T-helper 1 cell treated with Interleukin-12 subunit alpha and Interleukin-12 subunit beta and Interleukin-4 antibody, amounts not matched to agents 30 μg/mL and 1 μg/mL, for 36 hours (primary cell): ENCODE measurements around the gene CAMTA1.
"Not testable (repeated sequence)": the region's sequence is repeated elsewhere in the genome, so short reads cannot be mapped to it uniquely, and the experiment has no call there.

ENCODE experiments used
- H3K27ac Mint-ChIP-seq: one replicate; pipeline ENCODE4 v1.8.0; 2021; ENCODE audit warnings: mild to moderate bottlenecking, mixed read lengths
- H3K27me3 Mint-ChIP-seq: one replicate; pipeline ENCODE4 v1.8.0; 2021; ENCODE audit warnings: low read depth, mixed read lengths
- H3K36me3 Mint-ChIP-seq: one replicate; pipeline ENCODE4 v1.8.0; 2021; ENCODE audit warnings: low read depth, mixed read lengths
- H3K4me1 Mint-ChIP-seq: one replicate; pipeline ENCODE4 v1.8.0; 2021; ENCODE audit warnings: low read depth, mixed read lengths
- H3K4me3 Mint-ChIP-seq: one replicate; pipeline ENCODE4 v1.8.0; 2021; ENCODE audit warnings: mild to moderate bottlenecking, moderate library complexity, mixed read lengths
- H3K9me3 Mint-ChIP-seq: one replicate; pipeline ENCODE4 v1.8.0; 2021; ENCODE audit warnings: mixed read lengths

Gene CAMTA1

DNA sequence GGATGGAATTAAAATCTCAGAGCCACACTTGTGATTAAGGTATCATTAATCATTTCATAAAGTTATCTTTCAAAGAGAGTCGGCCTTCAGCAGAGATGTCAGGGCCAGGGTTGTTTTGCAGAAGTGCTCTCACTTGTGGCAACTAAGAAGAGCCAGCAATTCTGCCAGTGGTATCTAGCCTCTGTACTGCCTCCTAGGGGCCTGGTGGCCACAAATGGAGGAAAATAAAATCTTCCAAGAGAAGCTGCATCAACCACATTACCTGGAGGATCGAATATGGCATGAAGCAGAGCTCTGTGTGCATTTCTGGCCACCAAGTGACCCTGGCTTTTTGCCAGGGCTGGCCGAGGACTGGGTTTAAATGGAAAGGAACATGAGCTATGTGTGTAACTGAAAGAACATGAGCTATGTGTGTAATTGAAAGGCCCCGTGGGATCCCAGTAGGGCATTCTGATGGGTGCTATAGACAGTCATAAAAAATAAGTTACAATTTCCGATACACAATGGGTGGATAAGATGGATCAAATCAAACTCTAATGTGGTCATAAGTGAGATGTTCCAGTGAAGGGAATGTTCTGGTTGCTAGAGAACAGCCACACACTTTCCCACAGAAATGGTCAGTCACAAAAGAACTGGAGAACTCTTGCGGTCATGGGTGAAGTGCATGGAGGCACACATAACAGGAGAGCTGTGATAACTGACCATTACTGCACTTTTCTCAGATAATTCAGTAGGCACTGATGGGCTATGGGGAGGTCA is 335.8 kb downstream of the CAMTA1 start:
- Mint-ChIP-seq H3K27me3 (no peaks in the 10 kb centered on the region), H3K9me3 (peaks cover 1% of the 10 kb centered on the region), H3K27ac (no peak overlapping the region), H3K36me3 (no peaks in the 10 kb centered on the region), H3K4me3 (no peak overlapping the region), H3K4me1 (no peaks in the 10 kb centered on the region)

DNA sequence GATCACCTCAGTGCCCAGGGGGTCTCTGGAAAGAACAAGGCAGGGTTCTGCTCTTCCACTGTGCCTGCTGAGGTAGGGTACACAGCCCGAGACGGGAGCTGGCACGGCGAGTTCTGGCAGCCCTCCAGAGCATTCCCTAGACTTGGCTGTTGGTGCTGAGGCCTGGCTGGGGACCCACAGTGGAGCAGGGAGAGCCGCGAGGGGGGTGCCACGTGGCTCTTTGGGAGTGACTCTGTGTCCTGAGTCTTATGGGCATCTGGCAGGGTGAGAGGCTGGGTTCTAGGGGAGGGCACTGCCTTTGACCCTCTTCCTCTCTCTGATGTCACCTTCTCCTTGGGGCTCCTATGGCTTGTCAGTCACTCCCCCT is 336.4 kb downstream of the CAMTA1 start:
- Mint-ChIP-seq H3K4me1 (no peaks in the 10 kb centered on the region), H3K36me3 (no peaks in the 10 kb centered on the region), H3K27ac (no peak overlapping the region), H3K27me3 (no peaks in the 10 kb centered on the region), H3K9me3 (no peaks in the 10 kb centered on the region), H3K4me3 (no peak overlapping the region)

- Mint-ChIP-seq H3K9me3 (no peaks in the 10 kb centered on the region), H3K36me3 (no peaks in the 10 kb centered on the region), H3K27me3 (no peaks in the 10 kb centered on the region), H3K4me3 (no peak overlapping the region), H3K4me1 (no peaks in the 10 kb centered on the region), H3K27ac (no peak overlapping the region)
Measured at GRCh38 chr1:7127322-7128075, 342.2 kb downstream of the CAMTA1 start.

GRCh38 chr1:7128293-7128692 is 343.0 kb downstream of the CAMTA1 start:
- Mint-ChIP-seq H3K9me3 (no peaks in the 10 kb centered on the region), H3K4me1 (no peaks in the 10 kb centered on the region), H3K4me3 (no peak overlapping the region), H3K36me3 (no peaks in the 10 kb centered on the region), H3K27ac (no peak overlapping the region), H3K27me3 (no peaks in the 10 kb centered on the region)

DNA sequence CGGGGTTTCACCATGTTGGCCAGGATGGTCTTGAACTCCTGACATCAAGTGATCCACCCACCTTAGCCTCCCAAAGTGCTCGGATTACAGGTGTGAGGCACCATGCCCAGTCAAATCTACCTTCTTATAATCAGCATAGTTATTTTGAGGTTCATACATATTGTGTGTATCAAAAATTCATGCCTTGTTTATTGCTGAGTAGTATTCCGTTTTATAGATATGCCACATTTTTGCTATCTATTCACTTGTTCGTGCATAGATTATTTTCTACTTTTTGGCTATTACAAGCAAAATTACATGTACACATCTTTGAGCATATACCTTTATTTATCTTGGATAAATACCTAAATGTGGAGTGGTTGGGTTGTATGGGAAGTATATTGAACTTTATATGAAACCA is 344.9 kb downstream of the CAMTA1 start:
- H3K27me3 Mint-ChIP-seq, result no peaks in the 10 kb centered on the region
- no peaks in the 10 kb centered on the region for H3K36me3 Mint-ChIP-seq
- H3K27ac Mint-ChIP-seq, result no peak overlapping the region
- no peaks in the 10 kb centered on the region for H3K9me3 Mint-ChIP-seq
- no peaks in the 10 kb centered on the region for H3K4me1 Mint-ChIP-seq
- no peak overlapping the region for H3K4me3 Mint-ChIP-seq

DNA sequence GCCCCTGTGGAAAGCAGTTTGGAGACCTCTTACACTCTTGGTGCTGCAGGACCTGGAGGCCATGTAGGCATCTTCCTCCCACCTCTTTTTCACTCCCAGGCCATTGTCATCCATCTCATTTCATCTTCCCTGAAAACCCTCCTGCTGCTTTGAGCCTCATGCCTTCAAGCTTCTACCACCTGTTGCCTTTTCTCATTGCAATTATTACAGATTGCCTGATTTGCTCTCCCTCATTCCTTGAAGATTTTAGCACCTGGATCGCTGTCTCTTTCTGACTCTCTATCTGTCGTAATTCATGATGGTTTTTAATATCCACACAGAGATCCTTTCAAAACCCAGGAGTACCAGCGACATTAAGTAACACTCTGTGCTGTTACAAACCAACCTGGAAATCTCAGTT is 350.2 kb downstream of the CAMTA1 start:
- Mint-ChIP-seq H3K4me1 (no peaks in the 10 kb centered on the region), H3K9me3 (no peaks in the 10 kb centered on the region), H3K27me3 (no peaks in the 10 kb centered on the region), H3K27ac (no peak overlapping the region), H3K4me3 (no peak overlapping the region), H3K36me3 (no peaks in the 10 kb centered on the region)

- Mint-ChIP-seq H3K27me3 (no peaks in the 10 kb centered on the region), H3K4me1 (no peaks in the 10 kb centered on the region), H3K36me3 (no peaks in the 10 kb centered on the region), H3K9me3 (no peaks in the 10 kb centered on the region), H3K4me3 (no peak overlapping the region), H3K27ac (no peak overlapping the region)
Measured at GRCh38 chr1:7136166-7136953, 351.1 kb downstream of the CAMTA1 start.

GRCh38 chr1:7140251-7140650 is 355.0 kb downstream of the CAMTA1 start:
- Mint-ChIP-seq H3K4me1 (no peaks in the 10 kb centered on the region), H3K36me3 (no peaks in the 10 kb centered on the region), H3K4me3 (no peak overlapping the region), H3K27me3 (no peaks in the 10 kb centered on the region), H3K9me3 (no peaks in the 10 kb centered on the region), H3K27ac (no peak overlapping the region)

GRCh38 chr1:7145947-7146346 is 360.7 kb downstream of the CAMTA1 start:
- Mint-ChIP-seq H3K36me3 (no peaks in the 10 kb centered on the region), H3K4me1 (no peaks in the 10 kb centered on the region), H3K4me3 (no peak overlapping the region), H3K27ac (no peak overlapping the region), H3K9me3 (no peaks in the 10 kb centered on the region), H3K27me3 (no peaks in the 10 kb centered on the region)

DNA sequence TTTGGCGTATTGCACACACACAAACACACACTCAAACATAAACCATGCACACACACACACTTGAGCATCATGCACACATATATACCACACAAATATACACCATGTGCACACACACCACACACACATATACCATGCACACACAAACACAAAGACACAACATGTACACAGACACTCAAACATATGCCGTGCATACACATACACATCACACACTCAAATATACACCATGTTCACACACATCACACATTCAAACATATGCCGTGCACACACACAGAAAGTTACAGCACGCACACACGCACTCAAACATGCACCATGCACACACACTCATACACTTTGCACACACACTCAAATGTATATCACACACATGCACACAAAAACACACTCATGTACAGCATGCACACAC is 361.5 kb downstream of the CAMTA1 start:
- Mint-ChIP-seq H3K27ac (no peak overlapping the region), H3K4me1 (no peaks in the 10 kb centered on the region), H3K9me3 (no peaks in the 10 kb centered on the region), H3K36me3 (no peaks in the 10 kb centered on the region), H3K27me3 (no peaks in the 10 kb centered on the region), H3K4me3 (no peak overlapping the region)

DNA sequence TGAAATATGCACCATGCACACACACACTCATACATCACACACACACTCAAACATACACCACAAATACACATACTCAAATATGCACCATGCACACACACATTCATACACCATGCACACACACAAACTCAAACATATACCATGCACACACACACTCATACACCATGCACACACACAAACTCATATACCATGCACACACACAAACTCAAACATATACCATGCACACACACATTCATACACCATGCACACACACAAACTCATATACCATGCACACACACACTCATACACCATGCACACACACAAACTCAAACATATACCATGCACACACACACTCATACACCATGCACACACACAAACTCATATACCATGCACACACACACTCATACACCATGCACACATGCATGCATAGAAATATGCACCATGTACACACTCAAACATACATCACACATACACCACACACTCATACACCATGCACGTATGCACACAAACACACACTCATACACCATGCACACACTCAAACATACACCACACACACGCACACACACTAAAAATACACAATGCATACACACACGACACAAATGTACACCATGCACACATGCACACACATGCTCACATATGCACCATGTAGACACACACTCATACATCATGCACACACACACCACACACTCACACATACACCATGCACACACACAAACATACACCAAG is 362.5 kb downstream of the CAMTA1 start:
- H3K27ac Mint-ChIP-seq, H3K9me3 Mint-ChIP-seq, H3K4me3 Mint-ChIP-seq, H3K27me3 Mint-ChIP-seq, H3K4me1 Mint-ChIP-seq, H3K36me3 Mint-ChIP-seq: not testable (repeated sequence)

- no peaks in the 10 kb centered on the region for H3K36me3 Mint-ChIP-seq
- H3K27me3 Mint-ChIP-seq, result no peaks in the 10 kb centered on the region
- H3K9me3 Mint-ChIP-seq, result no peaks in the 10 kb centered on the region
- H3K27ac Mint-ChIP-seq, result no peak overlapping the region
- H3K4me1 Mint-ChIP-seq, result no peaks in the 10 kb centered on the region
- H3K4me3 Mint-ChIP-seq, result no peak overlapping the region
Measured at GRCh38 chr1:7149080-7149838, 364.0 kb downstream of the CAMTA1 start.

DNA sequence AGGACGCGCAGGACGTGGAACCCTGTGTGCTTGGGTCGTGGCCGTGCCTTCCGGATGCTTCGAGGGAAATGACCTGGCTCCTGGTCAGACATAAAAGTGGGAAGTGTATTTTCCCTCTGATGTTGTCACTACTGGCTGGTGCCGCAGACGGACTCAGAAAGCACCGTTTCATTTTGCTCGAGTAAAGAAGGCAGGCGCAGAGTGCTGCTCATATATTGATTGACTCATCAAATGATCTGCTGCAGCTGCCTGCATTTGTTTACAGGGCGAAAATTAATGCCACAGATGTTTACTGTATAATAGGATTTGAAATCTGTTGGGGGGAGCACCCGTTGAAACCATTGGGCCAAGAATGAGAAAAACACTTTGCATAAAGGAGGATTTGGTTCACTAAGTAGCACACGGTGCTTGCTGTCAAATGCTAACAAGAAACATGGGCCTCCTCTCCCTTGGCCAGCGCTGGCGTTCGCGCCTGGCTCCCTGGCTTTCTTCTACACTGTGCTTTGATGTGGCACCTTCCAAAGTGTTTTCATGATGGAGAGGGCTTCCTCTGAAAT is 365.5 kb downstream of the CAMTA1 start:
- no peaks in the 10 kb centered on the region for H3K9me3 Mint-ChIP-seq
- no peaks in the 10 kb centered on the region for H3K4me1 Mint-ChIP-seq
- no peak overlapping the region for H3K27ac Mint-ChIP-seq
- no peaks in the 10 kb centered on the region for H3K27me3 Mint-ChIP-seq
- H3K4me3 Mint-ChIP-seq, result no peak overlapping the region
- H3K36me3 Mint-ChIP-seq, result no peaks in the 10 kb centered on the region

GRCh38 chr1:7151978-7152377 is 366.7 kb downstream of the CAMTA1 start:
- H3K36me3 Mint-ChIP-seq, result no peaks in the 10 kb centered on the region
- no peaks in the 10 kb centered on the region for H3K4me1 Mint-ChIP-seq
- H3K4me3 Mint-ChIP-seq, result no peak overlapping the region
- no peak overlapping the region for H3K27ac Mint-ChIP-seq
- no peaks in the 10 kb centered on the region for H3K9me3 Mint-ChIP-seq
- no peaks in the 10 kb centered on the region for H3K27me3 Mint-ChIP-seq
